ENCODE measurements around the gene NELL2. TPM values are rescaled to one million over a fixed set of nuclear protein-coding genes. Genes with fewer than 3 reads are reported as not detected.
A peak's percentile ranks its signal among the peaks of the same experiment; 100 is the strongest.

Gene NELL2
- total and polyA plus RNA-seq, 10 of the 15 experiments (the other 5 are each of a cell fraction or from before 2014, with no cell fraction given) = 0.27 to 2.3 (median 0.76) TPM

- Histone ChIP-seq H3K4me2 (ENCODE audit: control insufficient read depth, insufficient read depth) (no peak overlapping the region), H3K36me3 (ENCODE audit: control insufficient read depth in 2 of 2, insufficient read depth in 2 of 2, low read length in 1 of 2) (no peaks in the 10 kb centered on the region), H3K27ac (ENCODE audit: control insufficient read depth, insufficient read depth) (no peak overlapping the region), H3K4me1 (ENCODE audit: control insufficient read depth, insufficient read depth, low read length) (no peaks in the 10 kb centered on the region), H2AFZ (ENCODE audit: control insufficient read depth, low read depth, low read length) (no peak overlapping the region), H3K4me3 (no peak overlapping the region), H3K9me3 (replicated peaks; ENCODE audit: control insufficient read depth, insufficient read depth, low read length) (no peaks in the 10 kb centered on the region), H3K9ac (ENCODE audit: control insufficient read depth, insufficient read depth, low read length) (no peak overlapping the region), H4K20me1 (ENCODE audit: control insufficient read depth, insufficient read depth) (no peaks in the 10 kb centered on the region), H3K79me2 (ENCODE audit: control insufficient read depth, insufficient read depth, low read length) (no peaks in the 10 kb centered on the region), H3K27me3 (replicated peaks in 1 of 2; ENCODE audit: control insufficient read depth in 2 of 2, insufficient read depth in 2 of 2, low read length in 1 of 2) (no peaks in the 10 kb centered on the region)
- in situ Hi-C loops (cut with MboI) (no loop called here), intact Hi-C loops (cut with micrococcal nuclease; ENCODE audit: unreplicated experiment) (no loop called here)
- ChIA-PET CTCF (interaction anchor here (0.6 kb wide), 1 partner anchor 426 kb away, joined by 3 read pairs; no protein-coding TSS in a partner anchor), RAD21 (ENCODE audit: unreplicated experiment) (no interaction called here), POLR2A (no interaction called here), SMC1A (ENCODE audit: uncharacterized antibody, unreplicated experiment) (interaction anchor here (0.6 kb wide), 1 partner anchor 706 kb away, joined by 3 read pairs; no protein-coding TSS in a partner anchor)
- no peak for FAIRE-seq
- DNase-seq (ENCODE audit: low read depth, low spot score) = no peak
- no TSS peak for BruUV-seq (replicated peaks)
- WGBS (ENCODE audit: insufficient coverage, insufficient replicate concordance, low lambda C conversion rate, missing lambda C conversion rate) = 47% methylated on average over 5 of the region's 5 CpGs
- peak; percentile 42 for ATAC-seq
- 0 out of 2 replicates have a peak, but pooled peaks have one; percentile 23 for TF ChIP-seq EED (IDR thresholded peaks at IDR 0.05; ENCODE audit: low read depth)
- no peak for TF ChIP-seq REST (IDR thresholded peaks at IDR 0.05; ENCODE audit: low read depth, low read length)
- TF ChIP-seq RUNX3 (IDR thresholded peaks at IDR 0.05; ENCODE audit: low read length) = peak; percentile 55; the same call in 1 of the 2 replicates
Observed at GRCh38 chr12:44647917-44648690, 228.0 kb downstream of the NELL2 start.
